Measurements from ENCODE around the gene GPC3. TPM values are rescaled to one million over a fixed set of nuclear protein-coding genes. Genes with fewer than 3 reads are reported as not detected.
"Not testable (repeated sequence)": the region's sequence is repeated elsewhere in the genome, so short reads cannot be mapped to it uniquely, and the experiment has no call there.

GPC3 gene
- total RNA-seq, 2 experiments from 2014 or later = 0.25 to 0.59 TPM

DNA sequence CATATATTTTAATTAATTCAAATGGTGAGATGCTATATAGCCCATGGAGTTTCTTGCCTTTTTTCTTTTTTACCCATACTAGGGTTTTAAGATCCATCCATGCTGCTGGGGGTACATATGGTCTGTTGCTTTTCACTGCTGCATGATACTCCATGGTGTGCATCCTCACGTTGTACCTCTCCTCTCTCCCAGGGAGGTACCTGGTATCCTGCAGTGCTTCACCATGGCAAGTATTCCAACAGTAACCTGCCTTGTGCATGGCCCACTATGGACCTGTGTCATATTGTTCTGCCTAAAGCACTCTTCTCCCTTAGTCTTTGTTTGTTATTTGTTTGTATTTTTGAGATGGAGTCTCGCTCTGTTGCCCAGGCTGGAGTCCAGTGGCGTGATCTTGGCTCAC is 455.8 kb downstream of the GPC3 start:
- no peak for ATAC-seq (ENCODE audit: poor library complexity)
- intact Hi-C loops (cut with DNase I, micrococcal nuclease) = no loop called here
- Histone ChIP-seq H3K36me3 (ENCODE audit: insufficient read depth, low read length) (no peaks in the 10 kb centered on the region), H3K4me1 (ENCODE audit: insufficient read depth, low read length) (no peaks in the 10 kb centered on the region), H3K4me3 (ENCODE audit: low read length) (no peak overlapping the region), H3K27me3 (ENCODE audit: control insufficient read depth in 1 of 2, insufficient read depth in 2 of 2, low read length in 2 of 2) (no peaks in the 10 kb centered on the region), H3K9me3 (ENCODE audit: control insufficient read depth in 1 of 2, insufficient read depth in 1 of 2, low read length in 2 of 2) (no peaks in the 10 kb centered on the region), H3K27ac (ENCODE audit: low read depth in 1 of 2, low read length in 2 of 2) (no peak overlapping the region)
- no peaks in the 10 kb centered on the region for H3K27me3 Mint-ChIP-seq
- POLR2A ChIA-PET = no interaction called here
- H3K9me3 Mint-ChIP-seq = no peaks in the 10 kb centered on the region
- H3K27ac Mint-ChIP-seq = no peak overlapping the region
- no peaks in the 10 kb centered on the region for H3K36me3 Mint-ChIP-seq (ENCODE audit: low read depth)
- TF ChIP-seq, protein P1, sequence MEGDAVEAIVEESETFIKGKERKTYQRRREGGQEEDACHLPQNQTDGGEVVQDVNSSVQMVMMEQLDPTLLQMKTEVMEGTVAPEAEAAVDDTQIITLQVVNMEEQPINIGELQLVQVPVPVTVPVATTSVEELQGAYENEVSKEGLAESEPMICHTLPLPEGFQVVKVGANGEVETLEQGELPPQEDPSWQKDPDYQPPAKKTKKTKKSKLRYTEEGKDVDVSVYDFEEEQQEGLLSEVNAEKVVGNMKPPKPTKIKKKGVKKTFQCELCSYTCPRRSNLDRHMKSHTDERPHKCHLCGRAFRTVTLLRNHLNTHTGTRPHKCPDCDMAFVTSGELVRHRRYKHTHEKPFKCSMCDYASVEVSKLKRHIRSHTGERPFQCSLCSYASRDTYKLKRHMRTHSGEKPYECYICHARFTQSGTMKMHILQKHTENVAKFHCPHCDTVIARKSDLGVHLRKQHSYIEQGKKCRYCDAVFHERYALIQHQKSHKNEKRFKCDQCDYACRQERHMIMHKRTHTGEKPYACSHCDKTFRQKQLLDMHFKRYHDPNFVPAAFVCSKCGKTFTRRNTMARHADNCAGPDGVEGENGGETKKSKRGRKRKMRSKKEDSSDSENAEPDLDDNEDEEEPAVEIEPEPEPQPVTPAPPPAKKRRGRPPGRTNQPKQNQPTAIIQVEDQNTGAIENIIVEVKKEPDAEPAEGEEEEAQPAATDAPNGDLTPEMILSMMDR (IDR thresholded peaks at IDR 0.05) = no peak
- H3K4me3 Mint-ChIP-seq = no peak overlapping the region
- no peak for DNase-seq
- CTCF ChIA-PET = no interaction called here
- no peaks in the 10 kb centered on the region for H3K4me1 Mint-ChIP-seq (ENCODE audit: low read depth)

DNA sequence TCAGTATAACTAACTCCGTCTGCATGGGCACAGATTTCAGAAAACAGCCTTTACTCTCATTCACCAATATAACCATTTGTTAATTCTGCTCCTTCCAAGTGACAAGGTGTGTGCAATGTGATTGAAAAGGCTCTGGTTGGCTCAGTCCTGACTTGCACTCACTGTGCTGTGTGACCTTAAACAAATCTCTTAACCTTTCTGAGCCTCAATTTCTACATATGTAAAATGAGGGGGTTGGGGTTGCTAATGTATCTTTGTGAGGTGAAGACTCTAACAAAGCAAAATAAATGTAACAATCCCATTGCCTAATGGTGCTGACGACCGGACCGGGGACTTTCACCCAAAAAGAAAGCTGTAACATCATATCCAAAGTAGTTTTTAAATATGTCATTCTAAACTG is 457.6 kb downstream of the GPC3 start:
- CTCF ChIA-PET = no interaction called here
- DNase-seq = no peak
- intact Hi-C loops (cut with DNase I, micrococcal nuclease) = no loop called here

DNA sequence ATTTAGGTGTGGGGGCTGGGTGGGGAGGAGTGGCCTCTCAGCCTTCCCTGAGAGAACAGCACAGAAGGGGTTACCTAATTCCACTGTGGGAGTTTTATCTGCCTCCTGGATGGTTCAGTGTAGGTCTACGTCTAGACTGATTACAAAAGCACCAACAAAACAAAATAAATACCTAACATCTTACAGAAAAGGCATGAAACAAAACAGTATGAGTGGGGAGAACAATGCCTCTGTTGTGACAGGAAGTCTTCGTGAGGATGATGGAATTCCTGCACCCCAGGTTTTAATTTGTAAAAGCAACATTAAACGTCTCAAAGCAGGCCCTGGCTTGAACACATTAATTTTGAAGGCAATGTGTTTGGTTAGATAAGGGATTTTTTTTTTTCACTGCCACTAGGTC is 458.0 kb downstream of the GPC3 start:
- H3K9me3 ChIP-seq (ENCODE audit: control insufficient read depth in 1 of 2, insufficient read depth in 1 of 2, low read length in 2 of 2) = no peaks in the 10 kb centered on the region
- H3K36me3 ChIP-seq (ENCODE audit: insufficient read depth, low read length) = no peaks in the 10 kb centered on the region
- intact Hi-C loops (cut with DNase I, micrococcal nuclease) = no loop called here
- no peak for ATAC-seq (ENCODE audit: poor library complexity)
- H3K27ac Mint-ChIP-seq = no peak overlapping the region
- CTCF ChIA-PET = no interaction called here
- POLR2A ChIA-PET = no interaction called here
- no peaks in the 10 kb centered on the region for H3K4me1 ChIP-seq (ENCODE audit: insufficient read depth, low read length)
- H3K9me3 Mint-ChIP-seq = no peaks in the 10 kb centered on the region
- DNase-seq = no peak
- H3K4me3 Mint-ChIP-seq = no peak overlapping the region
- no peaks in the 10 kb centered on the region for H3K27me3 ChIP-seq (ENCODE audit: control insufficient read depth in 1 of 2, insufficient read depth in 2 of 2, low read length in 2 of 2)
- no peak overlapping the region for H3K27ac ChIP-seq (ENCODE audit: low read depth in 1 of 2, low read length in 2 of 2)
- H3K36me3 Mint-ChIP-seq (ENCODE audit: low read depth) = no peaks in the 10 kb centered on the region
- no peaks in the 10 kb centered on the region for H3K27me3 Mint-ChIP-seq
- TF ChIP-seq, protein P1 (IDR thresholded peaks at IDR 0.05) = no peak
- no peak overlapping the region for H3K4me3 ChIP-seq (ENCODE audit: low read length)
- no peaks in the 10 kb centered on the region for H3K4me1 Mint-ChIP-seq (ENCODE audit: low read depth)

More for the DNA sequence above, 457.6 kb downstream of the GPC3 start:
- no peaks in the 10 kb centered on the region for H3K4me1 ChIP-seq (ENCODE audit: insufficient read depth, low read length)
- no peaks in the 10 kb centered on the region for H3K9me3 ChIP-seq (ENCODE audit: control insufficient read depth in 1 of 2, insufficient read depth in 1 of 2, low read length in 2 of 2)
- no peak for ATAC-seq (ENCODE audit: poor library complexity)
- no peaks in the 10 kb centered on the region for H3K27me3 ChIP-seq (ENCODE audit: control insufficient read depth in 1 of 2, insufficient read depth in 2 of 2, low read length in 2 of 2)
- no peak overlapping the region for H3K4me3 Mint-ChIP-seq
- H3K9me3 Mint-ChIP-seq = no peaks in the 10 kb centered on the region
- H3K27ac ChIP-seq (ENCODE audit: low read depth in 1 of 2, low read length in 2 of 2) = no peak overlapping the region
- no peaks in the 10 kb centered on the region for H3K4me1 Mint-ChIP-seq (ENCODE audit: low read depth)
- no peaks in the 10 kb centered on the region for H3K36me3 ChIP-seq (ENCODE audit: insufficient read depth, low read length)
- H3K36me3 Mint-ChIP-seq (ENCODE audit: low read depth) = no peaks in the 10 kb centered on the region
- POLR2A ChIA-PET = no interaction called here
- no peak overlapping the region for H3K27ac Mint-ChIP-seq
- TF ChIP-seq, protein P1 (IDR thresholded peaks at IDR 0.05) = no peak
- no peaks in the 10 kb centered on the region for H3K27me3 Mint-ChIP-seq
- no peak overlapping the region for H3K4me3 ChIP-seq (ENCODE audit: low read length)

DNA sequence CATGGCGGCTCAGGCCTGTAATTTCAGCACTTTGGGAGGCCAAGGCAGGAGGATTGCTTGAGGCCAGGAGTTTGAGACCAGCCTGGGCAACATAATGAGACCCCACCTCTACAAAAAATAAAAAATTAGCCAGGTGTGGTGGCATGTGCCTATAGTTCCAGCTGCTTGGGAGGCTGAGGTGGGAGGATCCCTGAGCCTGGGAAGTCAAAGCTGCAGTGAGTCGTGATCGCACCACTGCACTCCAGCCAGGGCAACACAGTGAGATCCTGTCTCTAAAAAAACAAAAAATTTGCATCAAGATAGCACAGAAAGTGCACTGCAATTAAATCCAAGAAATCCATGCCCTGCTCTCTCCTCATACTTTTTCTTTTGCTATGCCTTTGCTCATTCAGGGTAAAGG is 458.6 kb downstream of the GPC3 start:
- POLR2A ChIA-PET; H3K36me3 ChIP-seq (ENCODE audit: insufficient read depth, low read length); H3K27ac ChIP-seq (ENCODE audit: low read depth in 1 of 2, low read length in 2 of 2); H3K4me1 Mint-ChIP-seq (ENCODE audit: low read depth); CTCF ChIA-PET; H3K27me3 ChIP-seq (ENCODE audit: control insufficient read depth in 1 of 2, insufficient read depth in 2 of 2, low read length in 2 of 2); H3K9me3 Mint-ChIP-seq; H3K27me3 Mint-ChIP-seq; DNase-seq; H3K4me1 ChIP-seq (ENCODE audit: insufficient read depth, low read length); H3K4me3 ChIP-seq (ENCODE audit: low read length); H3K4me3 Mint-ChIP-seq; intact Hi-C loops (cut with DNase I, micrococcal nuclease); ATAC-seq (ENCODE audit: poor library complexity); H3K36me3 Mint-ChIP-seq (ENCODE audit: low read depth); H3K27ac Mint-ChIP-seq; H3K9me3 ChIP-seq (ENCODE audit: control insufficient read depth in 1 of 2, insufficient read depth in 1 of 2, low read length in 2 of 2): not testable (repeated sequence)

Measured in CD4-positive, alpha-beta T cell (primary cell).